K562 (cell line): ENCODE measurements around the gene OLFML2A. TPM values are rescaled to one million over a fixed set of nuclear protein-coding genes. Genes with fewer than 3 reads are reported as not detected.

ENCODE experiments used
- ATAC-seq: fragments of 200-7000 bp; cut with Tn5 transposase; 3 replicates; pipeline ENCODE4 v1.9.1; 2020; ENCODE audit warnings: moderate library complexity
- BruUV-seq: library from RNA; stranded (reverse); fragments of 400-500 nt; replicated peaks from 2 replicates; lab custom pipeline; 2021; lab: Mats Ljungman, UMichigan
- CTCF ChIA-PET: fragments of 300-600 bp; formaldehyde crosslinking; extraction: SDS; loops from one replicate; lab custom pipeline; 2021; ENCODE audit warnings: low intra/inter-chr PET ratio; lab: Yijun Ruan, JAX
- POLR2A ChIA-PET: fragments of 300-600, 350-650 bp; sonication (Branson Sonifier 250); formaldehyde crosslinking; extraction: SDS; loops from one replicate; lab custom pipeline; 2021; ENCODE audit warnings: antibody characterized with exemption, inconsistent platforms; lab: Yijun Ruan, JAX
- DNase-seq, 4 experiments: peaks; one replicate each; pipeline versions ENCODE4 v3.0.0 to v3.0.0-alpha.2; 2011 to 2018; ENCODE audit warnings: low spot score in 3 of 4, mixed read lengths in 3 of 4; ENCODE audit errors: extremely low read depth in 1 of 4
- FAIRE-seq: peaks from 2 replicates; lab custom pipeline; 2011; peaks lifted over from hg19 to GRCh38; lab: Jason Lieb, UNC
- H2AFZ ChIP-seq: 2 replicates; pipeline ENCODE4 v1.6.0; 2011; ENCODE audit warnings: low read depth, low read length, control low read depth, inconsistent platforms
- H3K27ac ChIP-seq: fragments of 200-600 bp; 3 replicates; pipeline ENCODE4 v1.8.0; 2011; ENCODE audit warnings: low read depth, mild to moderate bottlenecking, control low read depth, inconsistent platforms, low read length, moderate library complexity, mixed read lengths; ENCODE audit errors: extremely low read depth
- H3K27me3 ChIP-seq, 2 experiments: fragments of 300-600 bp in 1 of 2; 2 replicates in 1 of 2; 3 replicates in 1 of 2; pipeline versions ENCODE4 v1.6.0 to v1.8.0; 2011; ENCODE audit warnings: inconsistent platforms in 2 of 2, low read length in 2 of 2, mild to moderate bottlenecking in 1 of 2, mixed read lengths in 1 of 2, moderate library complexity in 1 of 2; ENCODE audit not compliant: control insufficient read depth in 2 of 2, insufficient read depth in 2 of 2
- H3K36me3 ChIP-seq: fragments of 300-600 bp; 3 replicates; pipeline ENCODE4 v1.8.0; 2011; ENCODE audit warnings: mild to moderate bottlenecking, low read length, inconsistent platforms; ENCODE audit not compliant: control insufficient read depth, insufficient read depth
- H3K4me1 ChIP-seq, 2 experiments: fragments of 200-600 bp in 1 of 2; replicated peaks in 1 of 2; 2 replicates in 1 of 2; 3 replicates in 1 of 2; pipeline versions ENCODE4 v1.5.1 to v1.8.0; 2011; ENCODE audit warnings: inconsistent platforms in 2 of 2, low read length in 2 of 2, mild to moderate bottlenecking in 1 of 2, mixed read lengths in 1 of 2, moderate library complexity in 1 of 2; ENCODE audit not compliant: control insufficient read depth in 2 of 2, insufficient read depth in 2 of 2
- H3K4me2 ChIP-seq: 2 replicates; pipeline ENCODE4 v1.6.1; 2011; ENCODE audit warnings: low read length, control low read depth, inconsistent platforms, mixed read lengths; ENCODE audit not compliant: insufficient read depth
- H3K4me3 ChIP-seq: fragments of 200-600 bp; sonication (generic), shearing (Covaris generic); 2 replicates; pipeline ENCODE4 v1.5.1; 2016; ENCODE audit warnings: control low read depth, inconsistent platforms
- H3K79me2 ChIP-seq: fragments of 200-600 bp; 3 replicates; pipeline ENCODE4 v1.8.0; 2011; ENCODE audit warnings: low read length, inconsistent platforms; ENCODE audit not compliant: control insufficient read depth, insufficient read depth
- H3K9ac ChIP-seq, 2 experiments: 2 replicates each; pipeline versions ENCODE4 v1.6.0 to v1.6.1; 2011; ENCODE audit warnings: low read depth in 2 of 2, low read length in 2 of 2, control low read depth in 1 of 2, inconsistent platforms in 1 of 2, mild to moderate bottlenecking in 1 of 2, mixed read lengths in 1 of 2; ENCODE audit not compliant: insufficient read depth in 1 of 2
- H3K9me1 ChIP-seq: one replicate; pipeline ENCODE4 v1.6.0; 2011; ENCODE audit warnings: inconsistent platforms, mild to moderate bottlenecking, low read length, moderate library complexity; ENCODE audit not compliant: control insufficient read depth, insufficient read depth
- H3K9me3 ChIP-seq: replicated peaks from 2 replicates; pipeline ENCODE4 v1.5.1; 2011; ENCODE audit warnings: low read depth, low read length, inconsistent platforms; ENCODE audit not compliant: control insufficient read depth, insufficient read depth
- H4K20me1 ChIP-seq: replicated peaks from 2 replicates; pipeline ENCODE4 v1.6.1; 2011; ENCODE audit warnings: low read length, inconsistent platforms, mixed read lengths; ENCODE audit not compliant: control insufficient read depth, insufficient read depth
- ARNT ChIP-seq, 2 experiments: fragments of 450-650 bp; IDR thresholded peaks; 2 replicates each; pipeline ENCODE4 v1.6.1; 2016; ENCODE audit warnings: mild to moderate bottlenecking in 1 of 2
- CREB3 ChIP-seq: fragments of 450-650 bp; conservative IDR thresholded peaks from 2 replicates; pipeline ENCODE4 v1.6.1; 2016; ENCODE audit warnings: missing genetic modification characterization, low read depth, mild to moderate bottlenecking, missing compliant biosample characterization, moderate library complexity
- ELF4 ChIP-seq: fragments of 450-650 bp; formaldehyde crosslinking; IDR thresholded peaks from 2 replicates; pipeline ENCODE4 v1.4.0; 2022; ENCODE audit warnings: missing genetic modification characterization
- HDAC3 ChIP-seq: fragments of 450-650 bp; IDR thresholded peaks from 2 replicates; pipeline ENCODE4 v1.6.1; 2018; ENCODE audit warnings: borderline replicate concordance, mild to moderate bottlenecking, moderate library complexity; ENCODE audit not compliant: partially characterized antibody
- HNRNPL ChIP-seq: fragments of 200-400 bp; formaldehyde crosslinking; IDR thresholded peaks from 2 replicates; pipeline ENCODE4 v1.6.1; 2017; ENCODE audit warnings: low read depth, mild to moderate bottlenecking, low read length
- ID3 ChIP-seq, 2 experiments: fragments of 250-450 bp in 1 of 2; fragments of 450-650 bp in 1 of 2; sonication (Bioruptor Pico) in 1 of 2; IDR thresholded peaks; 2 replicates each; pipeline versions ENCODE4 v1.6.1 to v1.8.0; 2016 to 2021; ENCODE audit warnings: mild to moderate bottlenecking in 2 of 2, moderate library complexity in 2 of 2, missing compliant biosample characterization in 1 of 2, missing genetic modification characterization in 1 of 2
- KDM5B ChIP-seq: fragments of 200-600 bp; sonication (generic); IDR thresholded peaks from 2 replicates; pipeline ENCODE4 v1.6.1; 2012; ENCODE audit warnings: low read depth, mild to moderate bottlenecking, moderate library complexity, low read length, control low read depth, inconsistent platforms; ENCODE audit not compliant: insufficient replicate concordance
- KLF1 ChIP-seq: fragments of 450-650 bp; IDR thresholded peaks from 2 replicates; pipeline ENCODE4 v1.6.1; 2016; ENCODE audit warnings: missing genetic modification characterization, missing compliant biosample characterization
- KLF16 ChIP-seq: IDR thresholded peaks from 2 replicates; pipeline ENCODE4 v1.6.1; 2016; ENCODE audit warnings: antibody characterized with exemption
- MTA3 ChIP-seq: fragments of 450-650 bp; formaldehyde crosslinking; IDR thresholded peaks from 2 replicates; pipeline ENCODE4 v1.6.1; 2017; ENCODE audit warnings: mild to moderate bottlenecking, borderline replicate concordance
- PCBP1 ChIP-seq: fragments of 200-400 bp; formaldehyde crosslinking; IDR thresholded peaks from 2 replicates; pipeline ENCODE4 v1.6.1; 2018; ENCODE audit warnings: mild to moderate bottlenecking, low read depth, low read length; ENCODE audit not compliant: poor library complexity, severe bottlenecking
- RBM25 ChIP-seq: fragments of 200-400 bp; formaldehyde crosslinking; IDR thresholded peaks from 2 replicates; pipeline ENCODE4 v1.6.1; 2018; ENCODE audit warnings: low read length, low read depth, moderate library complexity; ENCODE audit not compliant: severe bottlenecking
- SMARCE1 ChIP-seq: fragments of 450-650 bp; IDR thresholded peaks from 2 replicates; pipeline ENCODE4 v1.7.1; 2016; ENCODE audit warnings: mild to moderate bottlenecking
- TAF7 ChIP-seq: fragments of 450-650 bp; IDR thresholded peaks from 2 replicates; pipeline ENCODE4 v1.6.1; 2016; ENCODE audit warnings: missing genetic modification characterization, missing compliant biosample characterization
- TBP ChIP-seq: optimal IDR thresholded peaks from 2 replicates; pipeline ENCODE3; 2011; ENCODE audit warnings: low read depth, low read length, improper control_type of control experiment
- ZBTB5 ChIP-seq: fragments of 450-650 bp; IDR thresholded peaks from 2 replicates; pipeline ENCODE4 v1.6.1; 2017; ENCODE audit warnings: antibody characterized with exemption
- ZNF263 ChIP-seq: sonication (generic); formaldehyde crosslinking; IDR thresholded peaks from 2 replicates; pipeline ENCODE4 v1.8.0; 2022; ENCODE audit warnings: mild to moderate bottlenecking, missing genetic modification reagents, borderline replicate concordance
- ZNF766 ChIP-seq: fragments of 200-800 bp; sonication (Bioruptor generic); conservative IDR thresholded peaks from 2 replicates; pipeline ENCODE4 v1.6.1; 2016; ENCODE audit warnings: missing genetic modification characterization, missing compliant biosample characterization
- WGBS: fragments of 100-300 bp; shearing (Covaris generic); methylation state at CpG from one replicate; pipeline ENCODE4 v1.1.6; 2016; ENCODE audit warnings: low coverage, mixed read lengths; ENCODE audit not compliant: insufficient coverage; ENCODE audit errors: missing lambda C conversion rate; 5-methylcytosine and 5-hydroxymethylcytosine counted together
- in situ Hi-C: fragments of 300-500 bp; cut with MboI; formaldehyde crosslinking; loops from 4 replicates; pipeline ENCODE4 v1.15.0; 2018; ENCODE audit warnings: inconsistent platforms, mixed read lengths
- intact Hi-C: fragments of 100-400 bp; cut with micrococcal nuclease; formaldehyde crosslinking; loops from 2 replicates; pipeline ENCODE4 v1.14.2; 2022
- polyA plus RNA-seq, 8 experiments: library from polyadenylated mRNA; depleted of rRNA in 4 of 8; stranded (reverse) in 5 of 8; unstranded in 3 of 8; fragments of >200 nt; fragmentation: Nextera tagmentation in 2 of 8; fragmentation: Illumina TruSeq in 1 of 8; extraction: Ambion mirVana in 2 of 8; extraction: Trizol in 1 of 8; gene quantifications; 2 replicates each; pipeline versions ENCODE4 v1.2.1 to v1.2.3, GENCODE V29; 2011 to 2014; ENCODE audit warnings: inconsistent platforms in 1 of 8, missing spikeins in 1 of 8
- total RNA-seq, 7 experiments: library from RNA; depleted of rRNA in 6 of 7; stranded (reverse); fragments of >200 nt in 6 of 7; fragmentation: Illumina TruSeq in 2 of 7; extraction: Trizol in 2 of 7; gene quantifications; 2 replicates each; pipeline versions ENCODE4 v1.2.1 to v1.2.3, GENCODE V29; 2011 to 2021; ENCODE audit warnings: low replicate concordance in 1 of 7

OLFML2A gene
- total and polyA plus RNA-seq, 9 of the 15 experiments (the other 6 are each of a cell fraction or from before 2014, with no cell fraction given), result 0.16 TPM; not detected in 8

- H3K79me2 ChIP-seq, result peaks cover 54% of the 10 kb centered on the region
- H3K36me3 ChIP-seq, result 0 out of 3 replicates have a peak, but pooled peaks cover 2% of the 10 kb centered on the region
- ChIA-PET CTCF (interaction anchor here (3.5 to 6.7 kb wide), 2 partner anchors 83 to 604 kb away, joined by 18 to 209 read pairs; partner anchors contain the start of gene WDR38), POLR2A (interaction anchor here (0.6 to 7.7 kb wide), 12 partner anchors 9 to 602 kb away, joined by 3 to 64 read pairs (median 4); partner anchors contain the start of genes ARPC5L, RPL35 and WDR38)
- FAIRE-seq, result no peak
- H3K27ac ChIP-seq, result peak overlapping the region; percentile 93
- H3K4me3 ChIP-seq, result peak overlapping the region; percentile 48
- no peaks in the 10 kb centered on the region for H3K27me3 ChIP-seq
- ATAC-seq, result peak; percentile 25
- BruUV-seq, result no TSS peak
- in situ Hi-C loops, result loop anchor here (5.0 kb wide), 2 partner anchors 82 to 602 kb away; partner anchors contain the start of gene WDR38
- DNase-seq, result peak; percentile 65 to 78 (median 76)
- H2AFZ ChIP-seq, result peak overlapping the region; percentile 99
- 0% methylated on average over 9 of the region's 43 CpGs for WGBS
- peak overlapping the region; percentile 81 to 94 for H3K9ac ChIP-seq
- intact Hi-C loops, result loop anchor here (2.0 kb wide), 1 partner anchor 154 kb away; no protein-coding TSS in a partner anchor
- H3K4me1 ChIP-seq, result peaks cover 14% of the 10 kb centered on the region in 2 experiments
- peak overlapping the region; percentile 81 for H3K4me2 ChIP-seq
- H4K20me1 ChIP-seq, result peaks cover 6% of the 10 kb centered on the region; the same call in 1 of the 2 replicates
- H3K9me1 ChIP-seq, result no peaks in the 10 kb centered on the region
- no peaks in the 10 kb centered on the region for H3K9me3 ChIP-seq
- TF ChIP-seq ID3 (CRISPR knock-in tag; IDR thresholded peaks at IDR 0.05), result no peak
- TF ChIP-seq ID3 (tag; IDR thresholded peaks at IDR 0.05), result no peak
- no peak for TF ChIP-seq KLF16
- peak; percentile 93 for TF ChIP-seq ZBTB5
- TF ChIP-seq KDM5B, result peak; percentile 26
- peak; percentile 4 for TF ChIP-seq TBP
- TF ChIP-seq TAF7 (tag), result 0 out of 2 replicates have a peak, but pooled peaks have one; percentile 21
- no peak for TF ChIP-seq HNRNPL
- TF ChIP-seq KLF1 (tag), result no peak
- TF ChIP-seq CREB3 (tag), result no peak
- TF ChIP-seq ARNT (IDR thresholded peaks at IDR 0.05), result peak in 1 of 2 experiments; percentile 30; a peak in 1 of 4 replicates
- TF ChIP-seq SMARCE1, result peak; percentile 32; the same call in 1 of the 2 replicates
- no peak for TF ChIP-seq RBM25
- peak; percentile 61; the same call in 1 of the 2 replicates for TF ChIP-seq ZNF263
- TF ChIP-seq ELF4 (CRISPR knock-in tag), result 0 out of 2 replicates have a peak, but pooled peaks have one; percentile 44
- TF ChIP-seq PCBP1, result peak; percentile 9
- 0 out of 2 replicates have a peak, but pooled peaks have one; percentile 1 for TF ChIP-seq MTA3
- no peak for TF ChIP-seq HDAC3
- no peak for TF ChIP-seq ZNF766 (CRISPR knock-in tag)
Observed at GRCh38 chr9:124770359-124771020, 6.4 kb upstream of the OLFML2A start.
